Retinal pigment epithelial cell (primary cell): ENCODE data around the gene TNS1.

Experiments used
- DNase-seq: peaks from one replicate; pipeline ENCODE4 v3.0.0-alpha.2; 2010; ENCODE audit warnings: low read depth
- H3K4me3 ChIP-seq: 2 replicates; pipeline ENCODE4 v1.5.1; 2011; ENCODE audit warnings: mild to moderate bottlenecking, low read length, control low read depth, moderate library complexity
- TF ChIP-seq, protein P1 (sequence below): conservative IDR thresholded peaks from 2 replicates; pipeline ENCODE4 v1.5.1; 2011; ENCODE audit warnings: low read depth, low read length, control low read depth, inconsistent platforms

Gene TNS1

GRCh38 chr2:218009231-218009630, 6.4 kb upstream of the TNS1 start:
- TF ChIP-seq, protein P1, sequence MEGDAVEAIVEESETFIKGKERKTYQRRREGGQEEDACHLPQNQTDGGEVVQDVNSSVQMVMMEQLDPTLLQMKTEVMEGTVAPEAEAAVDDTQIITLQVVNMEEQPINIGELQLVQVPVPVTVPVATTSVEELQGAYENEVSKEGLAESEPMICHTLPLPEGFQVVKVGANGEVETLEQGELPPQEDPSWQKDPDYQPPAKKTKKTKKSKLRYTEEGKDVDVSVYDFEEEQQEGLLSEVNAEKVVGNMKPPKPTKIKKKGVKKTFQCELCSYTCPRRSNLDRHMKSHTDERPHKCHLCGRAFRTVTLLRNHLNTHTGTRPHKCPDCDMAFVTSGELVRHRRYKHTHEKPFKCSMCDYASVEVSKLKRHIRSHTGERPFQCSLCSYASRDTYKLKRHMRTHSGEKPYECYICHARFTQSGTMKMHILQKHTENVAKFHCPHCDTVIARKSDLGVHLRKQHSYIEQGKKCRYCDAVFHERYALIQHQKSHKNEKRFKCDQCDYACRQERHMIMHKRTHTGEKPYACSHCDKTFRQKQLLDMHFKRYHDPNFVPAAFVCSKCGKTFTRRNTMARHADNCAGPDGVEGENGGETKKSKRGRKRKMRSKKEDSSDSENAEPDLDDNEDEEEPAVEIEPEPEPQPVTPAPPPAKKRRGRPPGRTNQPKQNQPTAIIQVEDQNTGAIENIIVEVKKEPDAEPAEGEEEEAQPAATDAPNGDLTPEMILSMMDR: no peak
- no peak for DNase-seq
- no peak overlapping the region for H3K4me3 ChIP-seq

- TF ChIP-seq, protein P1: no peak
- no peak overlapping the region for H3K4me3 ChIP-seq
- DNase-seq: no peak
These were observed 5.6 kb upstream of the TNS1 start for GRCh38 chr2:218008060-218009040.

GRCh38 chr2:218006741-218007140, 3.9 kb upstream of the TNS1 start:
- no peak overlapping the region for H3K4me3 ChIP-seq
- DNase-seq: no peak

DNA sequence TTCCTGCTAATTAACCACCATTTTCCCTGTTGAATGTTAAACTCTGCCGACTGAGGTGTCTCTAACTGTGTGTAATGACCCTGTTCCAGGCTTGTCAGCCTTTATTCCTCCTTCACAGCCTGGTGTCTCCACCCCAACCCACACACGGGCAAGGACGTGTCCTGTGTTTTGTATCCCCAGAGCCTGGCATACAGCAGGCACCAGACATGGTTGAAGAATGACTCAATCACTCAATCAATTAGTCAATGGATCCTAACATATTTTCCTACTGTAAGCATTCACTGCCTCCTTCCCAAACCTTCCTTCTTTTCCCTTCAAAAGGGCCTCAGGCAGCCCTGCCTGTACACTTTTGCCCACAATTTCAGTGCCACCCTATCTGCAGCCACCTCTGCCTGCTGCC, 2.7 kb upstream of the TNS1 start:
- no peak for DNase-seq
- TF ChIP-seq, protein P1: no peak
- no peak overlapping the region for H3K4me3 ChIP-seq

More at GRCh38 chr2:218006741-218007140, 3.9 kb upstream of the TNS1 start:
- TF ChIP-seq, protein P1: no peak

DNA sequence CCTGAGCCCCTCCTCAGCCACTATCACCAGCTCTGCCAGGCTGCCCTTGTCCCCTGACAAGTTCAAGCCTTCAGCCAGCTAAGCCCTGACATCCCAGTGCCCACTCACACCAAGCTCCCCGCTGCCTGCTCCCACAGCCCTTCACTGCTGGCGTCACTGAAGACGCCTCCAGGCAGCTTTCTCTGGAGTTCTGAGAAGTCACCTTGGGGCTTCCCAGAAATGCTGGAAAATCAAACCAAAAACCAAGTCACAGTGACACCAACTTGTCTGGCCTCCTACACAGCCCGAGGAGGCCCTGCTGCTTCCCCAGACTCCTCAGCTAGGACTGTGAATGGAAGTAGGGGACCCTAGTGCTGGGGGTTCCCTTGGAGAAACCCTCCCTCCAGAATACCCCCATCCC, 2.2 kb upstream of the TNS1 start:
- no peak for DNase-seq
- TF ChIP-seq, protein P1: no peak
- no peak overlapping the region for H3K4me3 ChIP-seq

DNA sequence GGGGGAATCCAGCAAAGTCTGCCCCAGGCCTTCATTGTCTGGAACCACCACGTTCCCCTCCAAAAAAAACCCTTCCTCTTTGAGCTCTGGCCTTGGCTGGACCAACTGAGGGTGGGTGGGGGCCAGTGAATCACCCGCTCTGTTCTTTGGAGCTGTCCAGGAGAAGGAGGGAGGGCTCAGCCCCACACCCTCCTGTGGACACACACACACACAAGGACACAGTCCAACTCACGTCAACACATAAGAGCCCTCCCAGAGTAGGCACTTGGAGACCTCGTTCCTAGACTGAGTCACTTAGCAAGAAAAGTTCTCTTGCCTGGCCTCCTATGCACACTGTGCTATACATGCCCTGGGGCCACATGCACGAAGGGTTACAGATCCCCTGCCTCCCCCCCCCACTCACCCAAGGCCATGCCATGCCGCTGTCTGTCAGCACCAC, 1.2 kb upstream of the TNS1 start:
- H3K4me3 ChIP-seq: no peak overlapping the region
- TF ChIP-seq, protein P1: no peak
- no peak for DNase-seq
